Panc1 (cell line): ENCODE results near the gene RAC2. TPM values are rescaled to one million over a fixed set of nuclear protein-coding genes. Genes with fewer than 3 reads are reported as not detected.

Experiments used
- ATAC-seq: fragments of 200-7000 bp; cut with Tn5 transposase; 2 replicates; pipeline ENCODE4 v1.9.1; 2020; ENCODE audit warnings: mild to moderate bottlenecking, moderate library complexity
- BruUV-seq: library from RNA; stranded (reverse); fragments of 400-500 nt; replicated peaks from 2 replicates; lab custom pipeline; 2021; lab: Mats Ljungman, UMichigan
- CTCF ChIA-PET: fragments of 300-600 bp; sonication (Branson Sonifier 250); formaldehyde crosslinking; loops from one replicate; lab custom pipeline; 2022; ENCODE audit warnings: antibody characterized with exemption; lab: Charles Lee
- POLR2A ChIA-PET: fragments of 300-600 bp; sonication (Branson Sonifier 250); formaldehyde crosslinking; loops from one replicate; lab custom pipeline; 2022; ENCODE audit warnings: antibody characterized with exemption; lab: Charles Lee
- DNase-seq: peaks from one replicate; pipeline ENCODE4 v3.0.0-alpha.2; 2010; ENCODE audit warnings: low read depth, low spot score
- H3K27ac ChIP-seq: 2 replicates; pipeline ENCODE4 v1.5.1; 2011; ENCODE audit warnings: mild to moderate bottlenecking, low read length, inconsistent platforms
- H3K27me3 ChIP-seq: fragments of 200-500 bp; sonication (Bioruptor generic); 2 replicates; pipeline ENCODE4 v1.6.0; 2014; ENCODE audit warnings: low read length, inconsistent platforms; ENCODE audit not compliant: control insufficient read depth, insufficient read depth
- H3K36me3 ChIP-seq: fragments of 200-500 bp; sonication (Bioruptor generic); 2 replicates; pipeline ENCODE4 v1.5.1; 2014; ENCODE audit warnings: inconsistent platforms, mild to moderate bottlenecking, low read length, moderate library complexity; ENCODE audit not compliant: control insufficient read depth, insufficient read depth
- H3K4me1 ChIP-seq: 2 replicates; pipeline ENCODE4 v1.5.1; 2011; ENCODE audit warnings: inconsistent platforms, mild to moderate bottlenecking, low read length, moderate library complexity; ENCODE audit not compliant: control insufficient read depth, insufficient read depth
- H3K4me3 ChIP-seq, 2 experiments: 2 replicates each; pipeline ENCODE4 v1.5.1; 2011 to 2012; ENCODE audit warnings: low read depth in 2 of 2, low read length in 2 of 2, mild to moderate bottlenecking in 2 of 2, inconsistent platforms in 1 of 2, moderate library complexity in 1 of 2
- H3K9me3 ChIP-seq: fragments of 200-500 bp; sonication (Bioruptor generic); 2 replicates; pipeline ENCODE4 v1.5.1; 2014; ENCODE audit warnings: low read depth, mild to moderate bottlenecking, inconsistent platforms, low read length, moderate library complexity; ENCODE audit not compliant: control insufficient read depth, insufficient read depth
- SIN3A ChIP-seq: IDR thresholded peaks from 2 replicates; pipeline ENCODE4 v1.6.1; 2012; ENCODE audit warnings: low read depth, mild to moderate bottlenecking, low read length, moderate library complexity, borderline replicate concordance; ENCODE audit not compliant: insufficient read depth
- TCF7L2 ChIP-seq: IDR thresholded peaks from 2 replicates; pipeline ENCODE4 v1.6.1; 2011; ENCODE audit warnings: mild to moderate bottlenecking, low read depth, low read length, inconsistent platforms
- in situ Hi-C: cut with HindIII; loops from 2 replicates; pipeline ENCODE4 v1.10.0; 2016; ENCODE audit warnings: low sequenced_read_pairs, low pct_unique_long_range_greater_than_20kb
- intact Hi-C: fragments of 100-400 bp; cut with micrococcal nuclease; formaldehyde crosslinking; loops from one replicate; pipeline ENCODE4 v1.10.0; 2022; ENCODE audit not compliant: unreplicated experiment
- total RNA-seq: library from RNA; stranded (reverse); gene quantifications from one replicate; pipeline ENCODE4 v1.2.1, GENCODE V29; 2021; ENCODE audit not compliant: unreplicated experiment
- TF ChIP-seq, protein P1 (sequence below), 2 experiments: IDR thresholded peaks; 2 replicates each; pipeline ENCODE4 v1.6.1; 2011 to 2012; ENCODE audit warnings: low read depth in 2 of 2, control low read depth in 1 of 2, low read length in 1 of 2, mild to moderate bottlenecking in 1 of 2, moderate library complexity in 1 of 2; ENCODE audit not compliant: insufficient read depth in 1 of 2
- TF ChIP-seq, protein P2 (sequence below): fragments of 450-650 bp; IDR thresholded peaks from 2 replicates; pipeline ENCODE4 v1.5.1; 2017; ENCODE audit warnings: mild to moderate bottlenecking

The RAC2 gene
- total RNA-seq, 1 experiment from 2014 or later: 1.5 TPM

DNA sequence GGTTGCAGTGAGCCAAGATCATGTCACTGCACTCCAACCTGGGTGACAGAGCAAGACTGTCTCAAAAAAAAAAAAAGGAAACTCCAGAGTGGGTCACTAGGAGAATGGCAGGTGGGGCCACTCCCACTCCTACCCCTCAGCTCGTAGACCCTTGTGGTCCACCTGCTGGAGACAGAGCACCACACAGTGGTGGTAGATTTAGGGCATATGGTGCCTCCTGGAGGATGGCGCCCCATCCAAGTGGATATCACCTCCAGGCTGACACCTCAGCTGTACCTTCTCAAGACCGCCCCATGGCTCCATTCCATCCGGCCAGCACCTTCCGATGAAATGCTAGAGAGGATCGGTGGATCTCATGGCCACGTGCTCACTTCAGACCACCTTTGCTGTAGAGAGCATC is 44.5 kb upstream of the RAC2 start:
- CTCF ChIA-PET: no interaction called here
- POLR2A ChIA-PET: no interaction called here
- Histone ChIP-seq H3K36me3 (no peaks in the 10 kb centered on the region), H3K4me3 (no peak overlapping the region), H3K27ac (no peak overlapping the region), H3K27me3 (no peaks in the 10 kb centered on the region), H3K4me1 (no peaks in the 10 kb centered on the region), H3K9me3 (no peaks in the 10 kb centered on the region)
- no peak for ATAC-seq
- TF ChIP-seq, protein P1, sequence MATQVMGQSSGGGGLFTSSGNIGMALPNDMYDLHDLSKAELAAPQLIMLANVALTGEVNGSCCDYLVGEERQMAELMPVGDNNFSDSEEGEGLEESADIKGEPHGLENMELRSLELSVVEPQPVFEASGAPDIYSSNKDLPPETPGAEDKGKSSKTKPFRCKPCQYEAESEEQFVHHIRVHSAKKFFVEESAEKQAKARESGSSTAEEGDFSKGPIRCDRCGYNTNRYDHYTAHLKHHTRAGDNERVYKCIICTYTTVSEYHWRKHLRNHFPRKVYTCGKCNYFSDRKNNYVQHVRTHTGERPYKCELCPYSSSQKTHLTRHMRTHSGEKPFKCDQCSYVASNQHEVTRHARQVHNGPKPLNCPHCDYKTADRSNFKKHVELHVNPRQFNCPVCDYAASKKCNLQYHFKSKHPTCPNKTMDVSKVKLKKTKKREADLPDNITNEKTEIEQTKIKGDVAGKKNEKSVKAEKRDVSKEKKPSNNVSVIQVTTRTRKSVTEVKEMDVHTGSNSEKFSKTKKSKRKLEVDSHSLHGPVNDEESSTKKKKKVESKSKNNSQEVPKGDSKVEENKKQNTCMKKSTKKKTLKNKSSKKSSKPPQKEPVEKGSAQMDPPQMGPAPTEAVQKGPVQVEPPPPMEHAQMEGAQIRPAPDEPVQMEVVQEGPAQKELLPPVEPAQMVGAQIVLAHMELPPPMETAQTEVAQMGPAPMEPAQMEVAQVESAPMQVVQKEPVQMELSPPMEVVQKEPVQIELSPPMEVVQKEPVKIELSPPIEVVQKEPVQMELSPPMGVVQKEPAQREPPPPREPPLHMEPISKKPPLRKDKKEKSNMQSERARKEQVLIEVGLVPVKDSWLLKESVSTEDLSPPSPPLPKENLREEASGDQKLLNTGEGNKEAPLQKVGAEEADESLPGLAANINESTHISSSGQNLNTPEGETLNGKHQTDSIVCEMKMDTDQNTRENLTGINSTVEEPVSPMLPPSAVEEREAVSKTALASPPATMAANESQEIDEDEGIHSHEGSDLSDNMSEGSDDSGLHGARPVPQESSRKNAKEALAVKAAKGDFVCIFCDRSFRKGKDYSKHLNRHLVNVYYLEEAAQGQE (IDR thresholded peaks at IDR 0.05; ENCODE audit: insufficient read depth in 1 of 2, low read depth in 2 of 2, low read length in 1 of 2): no peak
- TF ChIP-seq TCF7L2: no peak
- TF ChIP-seq SIN3A: no peak
- in situ Hi-C loops (no loop called here), intact Hi-C loops (no loop called here)
- no TSS peak for BruUV-seq
- no peak for DNase-seq

- DNase-seq (no peak), ATAC-seq (no peak)
- H3K9me3 ChIP-seq: no peaks in the 10 kb centered on the region
- H3K4me1 ChIP-seq: no peaks in the 10 kb centered on the region
- in situ Hi-C loops (no loop called here), intact Hi-C loops (no loop called here)
- no peaks in the 10 kb centered on the region for H3K27me3 ChIP-seq
- ChIA-PET CTCF (no interaction called here), POLR2A (no interaction called here)
- no peaks in the 10 kb centered on the region for H3K36me3 ChIP-seq
- no TSS peak for BruUV-seq
- TF ChIP-seq, protein P2, sequence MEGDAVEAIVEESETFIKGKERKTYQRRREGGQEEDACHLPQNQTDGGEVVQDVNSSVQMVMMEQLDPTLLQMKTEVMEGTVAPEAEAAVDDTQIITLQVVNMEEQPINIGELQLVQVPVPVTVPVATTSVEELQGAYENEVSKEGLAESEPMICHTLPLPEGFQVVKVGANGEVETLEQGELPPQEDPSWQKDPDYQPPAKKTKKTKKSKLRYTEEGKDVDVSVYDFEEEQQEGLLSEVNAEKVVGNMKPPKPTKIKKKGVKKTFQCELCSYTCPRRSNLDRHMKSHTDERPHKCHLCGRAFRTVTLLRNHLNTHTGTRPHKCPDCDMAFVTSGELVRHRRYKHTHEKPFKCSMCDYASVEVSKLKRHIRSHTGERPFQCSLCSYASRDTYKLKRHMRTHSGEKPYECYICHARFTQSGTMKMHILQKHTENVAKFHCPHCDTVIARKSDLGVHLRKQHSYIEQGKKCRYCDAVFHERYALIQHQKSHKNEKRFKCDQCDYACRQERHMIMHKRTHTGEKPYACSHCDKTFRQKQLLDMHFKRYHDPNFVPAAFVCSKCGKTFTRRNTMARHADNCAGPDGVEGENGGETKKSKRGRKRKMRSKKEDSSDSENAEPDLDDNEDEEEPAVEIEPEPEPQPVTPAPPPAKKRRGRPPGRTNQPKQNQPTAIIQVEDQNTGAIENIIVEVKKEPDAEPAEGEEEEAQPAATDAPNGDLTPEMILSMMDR: no peak
- TF ChIP-seq, protein P1 (IDR thresholded peaks at IDR 0.05; ENCODE audit: insufficient read depth in 1 of 2, low read depth in 2 of 2, low read length in 1 of 2): no peak
- TF ChIP-seq TCF7L2: no peak
- no peak overlapping the region for H3K27ac ChIP-seq
- H3K4me3 ChIP-seq: no peak overlapping the region
These were observed 43.5 kb upstream of the RAC2 start for GRCh38 chr22:37287550-37287951.
